Astrocyte of the spinal cord (primary cell): ENCODE results near the gene MSRB2.

Experiments used
- DNase-seq: peaks from one replicate; pipeline ENCODE4 v3.0.0; 2011; ENCODE audit warnings: low read depth, low spot score
- H3K4me3 ChIP-seq: 2 replicates; pipeline ENCODE4 v1.5.1; 2011; ENCODE audit warnings: low read depth, mild to moderate bottlenecking, low read length, moderate library complexity
- CTCF ChIP-seq: IDR thresholded peaks from 2 replicates; pipeline ENCODE4 v1.5.1; 2012; ENCODE audit warnings: low read depth, mild to moderate bottlenecking, low read length, inconsistent platforms
- in situ Hi-C: cut with HindIII; loops from 2 replicates; pipeline ENCODE4 v1.10.0; 2017; ENCODE audit warnings: low sequenced_read_pairs

MSRB2 gene

GRCh38 chr10:23081221-23081750 is 14.1 kb upstream of the MSRB2 start:
- DNase-seq, result no peak
- no peak for TF ChIP-seq CTCF
- no peak overlapping the region for H3K4me3 ChIP-seq
- in situ Hi-C loops, result no loop called here

DNA sequence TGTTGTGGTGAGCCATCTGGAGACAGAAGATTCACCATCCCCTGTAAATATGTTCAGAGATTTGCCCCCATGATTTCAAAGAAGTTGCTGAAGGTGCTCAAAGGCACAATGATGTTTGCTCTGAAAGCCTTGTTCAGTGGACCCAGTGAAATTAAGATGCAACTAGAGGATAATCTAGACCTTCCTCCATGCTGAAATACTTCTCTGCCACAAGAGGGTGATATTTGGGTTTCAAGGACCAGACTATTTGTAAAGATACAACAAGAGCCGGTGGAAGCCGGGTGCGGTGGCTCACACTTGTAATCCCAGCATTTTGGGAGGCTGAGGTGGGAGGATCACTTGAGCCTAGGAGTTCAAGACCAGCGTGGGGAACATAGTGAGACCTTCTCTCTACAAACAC is 13.5 kb upstream of the MSRB2 start:
- peak; percentile 34 for TF ChIP-seq CTCF
- H3K4me3 ChIP-seq, result no peak overlapping the region
- no peak for DNase-seq
- in situ Hi-C loops, result no loop called here

DNA sequence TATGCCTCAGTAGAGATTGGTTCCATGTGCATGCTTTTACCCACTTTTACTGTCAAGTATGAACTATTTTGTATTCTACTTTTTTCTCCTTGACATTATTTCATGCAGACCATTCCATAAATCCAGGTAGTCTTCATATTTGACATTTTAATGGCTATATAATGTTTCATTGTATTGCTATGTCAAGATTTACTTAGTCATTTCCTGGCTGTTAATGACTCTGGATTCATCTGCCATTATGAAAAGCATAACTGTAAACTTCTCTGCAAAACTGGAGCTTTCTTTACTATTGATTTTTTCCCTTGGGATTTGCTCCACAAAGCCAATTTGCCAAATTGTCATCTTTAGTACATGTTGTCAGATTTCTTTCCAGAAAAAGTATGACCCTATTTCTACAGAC is 6.8 kb upstream of the MSRB2 start:
- TF ChIP-seq CTCF, result no peak
- in situ Hi-C loops, result no loop called here
- no peak for DNase-seq
- H3K4me3 ChIP-seq, result no peak overlapping the region

DNA sequence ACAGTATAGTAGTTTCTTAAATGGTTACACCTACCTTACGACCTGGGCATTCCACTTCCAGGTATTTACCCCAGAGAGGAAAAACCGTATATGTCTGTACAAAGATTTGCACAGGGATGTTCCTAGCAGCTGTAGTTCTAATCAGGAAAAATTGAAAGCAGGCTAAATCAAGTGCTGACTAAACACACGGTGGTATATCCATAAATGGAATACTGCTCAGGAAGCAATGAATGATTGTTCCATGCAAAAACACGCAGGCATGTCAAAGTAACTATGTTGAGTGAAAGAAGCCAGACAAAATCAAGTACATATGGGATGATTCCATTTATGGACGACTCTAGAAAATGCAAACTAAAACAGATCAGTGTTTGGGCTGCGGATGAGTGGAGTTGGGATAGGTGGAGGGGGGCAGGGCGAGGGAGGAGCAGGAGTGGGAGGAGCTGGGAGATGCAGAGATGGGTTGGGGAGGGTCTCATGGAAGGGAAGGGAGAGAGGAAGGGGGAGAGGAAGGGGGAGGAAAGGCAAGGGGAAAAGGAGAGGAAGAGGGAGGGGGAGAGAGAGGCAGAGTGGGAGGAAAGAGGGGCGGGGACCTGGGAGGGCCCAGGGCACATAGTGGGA is 484 bp upstream of the MSRB2 start:
- no peak for DNase-seq
- H3K4me3 ChIP-seq, result peak overlapping the region; percentile 67
- in situ Hi-C loops, result no loop called here
- TF ChIP-seq CTCF, result no peak

DNA sequence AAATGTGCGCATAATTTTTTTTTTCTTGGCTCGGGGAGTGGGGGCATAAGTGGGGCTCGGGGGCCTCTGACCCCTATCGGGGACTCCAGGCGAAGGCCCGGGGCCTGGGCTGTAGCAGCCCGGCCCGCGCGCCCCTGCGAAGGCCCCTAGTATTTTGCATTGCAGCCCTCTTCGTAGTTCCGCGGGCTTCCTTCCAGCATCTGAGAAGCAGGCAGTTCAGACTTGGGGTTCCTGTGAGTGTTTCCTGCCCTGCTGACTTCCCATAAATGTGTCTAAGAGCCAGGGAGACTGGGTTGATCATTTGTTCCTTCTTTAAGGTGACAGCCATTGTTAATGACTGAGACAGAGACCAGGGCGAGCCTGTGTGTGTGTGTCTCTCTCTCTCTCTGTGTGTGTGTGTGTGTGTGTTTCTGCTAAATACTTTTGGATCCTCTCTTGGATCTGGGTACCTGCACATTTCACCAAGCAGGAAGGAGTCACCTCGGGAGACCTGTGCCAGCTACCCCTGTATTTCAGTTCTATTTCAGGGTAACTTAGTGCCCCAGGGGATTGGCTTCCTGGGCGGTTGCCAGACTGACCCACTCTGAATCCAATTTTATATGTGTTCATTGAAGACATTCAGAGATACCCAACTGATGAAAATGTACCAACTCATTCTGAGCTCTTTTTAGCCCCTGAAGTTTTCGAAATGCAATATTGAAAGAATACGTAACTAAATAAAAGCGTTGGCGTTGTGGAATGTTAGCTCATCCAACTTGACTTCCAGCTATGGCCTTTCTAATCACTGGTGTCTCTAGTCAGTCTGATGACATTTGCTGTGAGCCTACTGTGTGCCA is 805 bp downstream of the MSRB2 start:
- in situ Hi-C loops, result no loop called here
- peak; percentile 69 for DNase-seq
- H3K4me3 ChIP-seq, result peak overlapping the region; percentile 67
- TF ChIP-seq CTCF, result no peak

DNA sequence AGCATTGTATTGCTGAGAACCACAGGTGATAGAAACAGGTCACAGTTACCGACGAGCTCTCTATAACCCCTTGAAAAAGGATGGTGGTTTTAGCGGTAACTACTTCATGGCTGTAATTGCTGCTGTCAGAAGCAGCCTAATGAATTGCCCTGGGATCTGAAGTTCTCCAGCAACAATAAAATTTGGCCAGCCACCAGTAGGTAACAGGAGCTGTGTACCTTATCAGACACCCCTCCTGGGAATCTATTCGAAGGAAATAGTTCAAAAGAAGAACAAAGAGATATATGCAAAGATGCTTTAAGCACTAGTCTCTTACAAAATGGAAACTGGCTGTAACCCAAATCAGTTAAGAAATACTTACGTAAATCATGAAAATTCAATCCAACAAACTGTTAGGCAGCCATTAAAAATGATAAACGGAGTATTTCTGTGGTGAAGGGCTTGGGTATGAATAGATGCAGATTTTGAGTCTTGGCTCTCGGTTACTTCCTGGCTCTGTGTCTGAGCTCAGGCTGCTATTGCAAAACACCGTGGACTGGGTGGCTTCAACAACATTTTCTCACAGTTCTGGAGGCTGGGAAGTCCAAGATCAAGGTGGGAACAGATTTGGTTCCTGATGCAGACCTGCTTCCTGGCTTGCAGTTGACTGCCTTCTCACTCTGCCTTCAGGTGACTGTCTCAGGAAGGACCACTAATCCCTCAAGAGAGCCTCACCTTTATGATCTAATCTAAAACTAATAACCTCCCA is 1.6 kb downstream of the MSRB2 start:
- H3K4me3 ChIP-seq, result peak overlapping the region; percentile 67
- no peak for TF ChIP-seq CTCF
- peak; percentile 43 for DNase-seq
- in situ Hi-C loops, result no loop called here
